ENCODE measurements around the gene MAMDC2. TPM values are rescaled to one million over a fixed set of nuclear protein-coding genes. Genes with fewer than 3 reads are reported as not detected.

Gene MAMDC2
- total RNA-seq, 2 donors from 2014 or later = 2.3 to 7.0 TPM

DNA sequence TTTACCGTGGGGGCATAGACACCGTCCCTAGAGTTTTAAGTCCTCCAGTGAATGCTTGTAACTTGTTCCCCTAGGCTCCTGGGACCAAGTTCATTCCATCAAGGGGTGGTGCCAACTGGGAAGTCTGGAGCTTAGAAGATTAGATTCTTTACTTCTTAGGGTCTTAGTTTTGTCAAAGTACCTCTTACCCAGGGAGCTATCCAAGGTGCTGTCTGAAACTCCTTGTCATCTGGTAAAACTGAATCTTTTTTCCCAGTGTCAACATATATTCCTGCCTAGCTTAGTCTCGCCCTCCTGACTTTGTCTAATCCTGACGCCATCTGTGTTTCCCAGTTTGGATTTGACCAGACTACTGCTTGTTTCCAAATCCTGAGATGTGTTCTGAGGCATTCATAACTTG is 41.6 kb downstream of the MAMDC2 start:
- Histone ChIP-seq H3K27me3 (no peaks in the 10 kb centered on the region), H3K9me3 (no peaks in the 10 kb centered on the region), H3K36me3 (no peaks in the 10 kb centered on the region), H3K27ac (no peak overlapping the region), H3K4me1 (no peaks in the 10 kb centered on the region), H3K9ac (ENCODE audit: low read depth in 2 of 2, low read length in 2 of 2) (no peak overlapping the region), H3K4me3 (no peak overlapping the region)
- TF ChIP-seq, protein P1, sequence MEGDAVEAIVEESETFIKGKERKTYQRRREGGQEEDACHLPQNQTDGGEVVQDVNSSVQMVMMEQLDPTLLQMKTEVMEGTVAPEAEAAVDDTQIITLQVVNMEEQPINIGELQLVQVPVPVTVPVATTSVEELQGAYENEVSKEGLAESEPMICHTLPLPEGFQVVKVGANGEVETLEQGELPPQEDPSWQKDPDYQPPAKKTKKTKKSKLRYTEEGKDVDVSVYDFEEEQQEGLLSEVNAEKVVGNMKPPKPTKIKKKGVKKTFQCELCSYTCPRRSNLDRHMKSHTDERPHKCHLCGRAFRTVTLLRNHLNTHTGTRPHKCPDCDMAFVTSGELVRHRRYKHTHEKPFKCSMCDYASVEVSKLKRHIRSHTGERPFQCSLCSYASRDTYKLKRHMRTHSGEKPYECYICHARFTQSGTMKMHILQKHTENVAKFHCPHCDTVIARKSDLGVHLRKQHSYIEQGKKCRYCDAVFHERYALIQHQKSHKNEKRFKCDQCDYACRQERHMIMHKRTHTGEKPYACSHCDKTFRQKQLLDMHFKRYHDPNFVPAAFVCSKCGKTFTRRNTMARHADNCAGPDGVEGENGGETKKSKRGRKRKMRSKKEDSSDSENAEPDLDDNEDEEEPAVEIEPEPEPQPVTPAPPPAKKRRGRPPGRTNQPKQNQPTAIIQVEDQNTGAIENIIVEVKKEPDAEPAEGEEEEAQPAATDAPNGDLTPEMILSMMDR (IDR thresholded peaks at IDR 0.05) = no peak
- intact Hi-C loops (cut with DNase I) = no loop called here
- DNase-seq = no peak

DNA sequence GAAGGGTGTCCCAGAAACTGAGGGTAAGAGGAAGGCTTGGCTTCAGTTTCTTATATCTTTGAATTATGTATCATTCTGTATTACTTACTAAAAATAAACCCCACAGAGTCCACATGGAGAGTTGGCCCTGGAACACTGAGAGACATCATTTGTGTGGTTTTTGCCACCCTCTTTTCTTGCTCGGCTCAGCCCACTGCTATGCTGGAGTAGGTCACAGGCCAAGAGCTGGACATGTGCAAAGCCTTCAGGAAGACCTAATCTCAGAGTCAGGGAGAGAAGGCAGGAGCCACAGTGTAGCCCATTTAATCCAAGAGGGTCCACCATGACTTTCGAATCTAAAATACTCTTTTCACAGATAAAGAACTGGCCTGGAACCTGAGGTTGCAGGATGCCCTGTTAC is 47.5 kb downstream of the MAMDC2 start:
- Histone ChIP-seq H3K27me3 (no peaks in the 10 kb centered on the region), H3K9me3 (no peaks in the 10 kb centered on the region), H3K4me1 (no peaks in the 10 kb centered on the region), H3K36me3 (no peaks in the 10 kb centered on the region), H3K4me3 (no peak overlapping the region), H3K9ac (ENCODE audit: low read depth in 2 of 2, low read length in 2 of 2) (no peak overlapping the region), H3K27ac (no peak overlapping the region)
- TF ChIP-seq, protein P1 (IDR thresholded peaks at IDR 0.05) = no peak
- intact Hi-C loops (cut with DNase I) = no loop called here
- no peak for DNase-seq

DNA sequence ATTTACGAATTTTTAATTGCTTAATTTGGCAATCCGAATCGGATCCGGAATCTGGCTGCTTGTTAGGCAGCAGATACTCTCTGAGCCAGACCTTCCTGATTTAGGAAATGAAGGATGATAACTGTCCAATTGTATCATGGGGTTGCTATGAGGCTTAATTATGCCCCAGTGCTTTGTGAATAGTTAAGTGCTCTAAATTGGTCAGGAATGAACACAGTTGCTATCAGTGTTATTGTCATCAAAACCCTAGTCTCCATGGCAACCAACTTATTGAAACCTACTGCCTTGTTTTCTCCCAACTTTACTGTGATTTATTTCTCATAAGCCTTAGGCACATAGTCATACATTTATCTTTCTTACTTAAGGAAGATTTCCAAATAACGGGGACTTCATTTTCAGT is 47.9 kb downstream of the MAMDC2 start:
- H3K9ac ChIP-seq (ENCODE audit: low read depth in 2 of 2, low read length in 2 of 2) = no peak overlapping the region
- intact Hi-C loops (cut with DNase I) = no loop called here
- no peak overlapping the region for H3K4me3 ChIP-seq
- H3K27ac ChIP-seq = no peak overlapping the region
- no peaks in the 10 kb centered on the region for H3K9me3 ChIP-seq
- no peak for DNase-seq
- no peaks in the 10 kb centered on the region for H3K4me1 ChIP-seq
- TF ChIP-seq, protein P1 (IDR thresholded peaks at IDR 0.05) = no peak
- H3K27me3 ChIP-seq = no peaks in the 10 kb centered on the region
- no peaks in the 10 kb centered on the region for H3K36me3 ChIP-seq

DNA sequence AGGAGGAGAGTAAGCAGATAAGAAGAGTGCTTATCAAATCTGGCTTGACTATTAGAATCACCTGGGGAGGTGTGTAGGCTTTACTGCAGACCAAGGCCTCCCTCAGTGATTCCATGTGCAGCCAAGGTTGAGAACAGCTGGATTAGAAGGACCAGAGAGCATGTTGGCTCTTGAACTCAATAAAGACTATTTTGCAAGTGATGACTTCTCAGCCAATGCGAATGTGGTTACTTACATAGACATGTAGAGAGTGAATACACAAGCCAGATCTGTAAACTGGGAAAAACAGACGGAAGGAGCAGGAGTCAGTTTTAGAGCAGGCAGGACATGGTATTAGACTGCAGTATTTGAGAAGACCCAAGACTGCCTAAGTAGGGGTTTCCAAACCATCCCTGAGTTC is 48.5 kb downstream of the MAMDC2 start:
- H3K27ac ChIP-seq = no peak overlapping the region
- H3K4me3 ChIP-seq = no peak overlapping the region
- no peaks in the 10 kb centered on the region for H3K9me3 ChIP-seq
- H3K27me3 ChIP-seq = no peaks in the 10 kb centered on the region
- intact Hi-C loops (cut with DNase I) = no loop called here
- TF ChIP-seq, protein P1 (IDR thresholded peaks at IDR 0.05) = no peak
- DNase-seq = no peak
- no peaks in the 10 kb centered on the region for H3K36me3 ChIP-seq
- no peak overlapping the region for H3K9ac ChIP-seq (ENCODE audit: low read depth in 2 of 2, low read length in 2 of 2)
- no peaks in the 10 kb centered on the region for H3K4me1 ChIP-seq

DNA sequence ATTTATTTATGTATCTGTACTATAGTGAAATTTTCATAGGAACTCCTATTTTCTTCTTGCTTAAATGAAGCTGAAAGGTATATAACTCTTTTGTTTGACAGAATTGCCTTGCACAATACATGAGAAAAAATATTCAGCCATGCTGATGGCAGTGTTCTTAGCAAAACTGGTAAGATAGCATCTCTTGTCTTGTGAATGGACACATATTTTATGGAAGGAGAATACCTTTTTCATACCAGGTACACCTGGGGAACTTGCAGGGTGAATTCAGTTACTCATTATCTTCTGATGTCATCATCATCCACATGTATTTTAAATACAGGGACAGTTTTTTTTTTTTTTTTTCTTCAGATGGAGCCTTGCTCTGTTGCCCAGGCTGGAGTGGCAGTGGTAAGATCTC is 49.4 kb downstream of the MAMDC2 start:
- Histone ChIP-seq H3K27me3 (no peaks in the 10 kb centered on the region), H3K4me3 (no peak overlapping the region), H3K4me1 (no peaks in the 10 kb centered on the region), H3K36me3 (no peaks in the 10 kb centered on the region), H3K9ac (ENCODE audit: low read depth in 2 of 2, low read length in 2 of 2) (no peak overlapping the region), H3K27ac (no peak overlapping the region), H3K9me3 (no peaks in the 10 kb centered on the region)
- TF ChIP-seq, protein P1 (IDR thresholded peaks at IDR 0.05) = no peak
- intact Hi-C loops (cut with DNase I) = no loop called here
- no peak for DNase-seq

DNA sequence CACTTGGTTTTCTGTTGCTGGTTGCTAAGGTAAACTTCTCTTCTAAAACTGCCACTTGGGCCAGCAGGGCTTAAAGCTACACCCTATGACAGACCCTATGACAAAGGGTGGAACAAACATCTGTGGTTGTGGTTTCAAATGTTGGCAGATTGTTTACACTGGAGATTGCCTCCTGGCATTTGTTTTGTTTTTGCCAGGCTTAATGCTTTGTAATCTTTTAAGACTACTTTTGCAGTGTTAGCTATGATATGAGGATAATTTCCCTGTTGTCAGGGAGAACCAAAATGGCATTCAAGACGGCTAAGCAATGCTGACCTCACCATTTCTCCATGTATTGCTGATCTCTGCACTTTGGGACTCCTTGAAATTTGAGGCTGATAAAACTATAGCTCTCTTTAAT is 50.3 kb downstream of the MAMDC2 start:
- H3K27me3 ChIP-seq = no peaks in the 10 kb centered on the region

More for the DNA sequence above, 50.3 kb downstream of the MAMDC2 start:
- Histone ChIP-seq H3K4me1 (no peaks in the 10 kb centered on the region), H3K9me3 (no peaks in the 10 kb centered on the region), H3K27ac (no peak overlapping the region), H3K36me3 (no peaks in the 10 kb centered on the region), H3K4me3 (no peak overlapping the region), H3K9ac (ENCODE audit: low read depth in 2 of 2, low read length in 2 of 2) (no peak overlapping the region)
- TF ChIP-seq, protein P1 (IDR thresholded peaks at IDR 0.05) = no peak
- no peak for DNase-seq
- intact Hi-C loops (cut with DNase I) = no loop called here

All from colonic mucosa (tissue), 4 donors.